Activated naive CD4-positive, alpha-beta T cell treated with anti-CD3 and anti-CD28 coated beads, Interleukin-2, amount 10 ng/mL, durations not matched to agents 7 days and 5 days (primary cell): Measurements from ENCODE around the gene KRTAP5-3.

Experiments
- CTCF ChIA-PET: fragments of 350-600 bp; sonication (Branson Sonifier 250); formaldehyde crosslinking; loops from one replicate; lab custom pipeline; 2021; ENCODE audit warnings: antibody characterized with exemption; lab: Charles Lee
- DNase-seq: peaks from one replicate; pipeline ENCODE4 v3.0.0-alpha.2; 2020
- H3K27ac Mint-ChIP-seq: one replicate; pipeline ENCODE4 v1.8.0; 2021; ENCODE audit warnings: mild to moderate bottlenecking, moderate library complexity, mixed read lengths
- H3K27me3 Mint-ChIP-seq: one replicate; pipeline ENCODE4 v1.8.0; 2021; ENCODE audit warnings: mild to moderate bottlenecking, mixed read lengths
- H3K36me3 Mint-ChIP-seq: one replicate; pipeline ENCODE4 v1.8.0; 2021; ENCODE audit warnings: mixed read lengths
- H3K4me1 Mint-ChIP-seq: one replicate; pipeline ENCODE4 v1.8.0; 2021; ENCODE audit warnings: mixed read lengths
- H3K4me3 Mint-ChIP-seq: one replicate; pipeline ENCODE4 v1.8.0; 2021; ENCODE audit warnings: mild to moderate bottlenecking, moderate library complexity, mixed read lengths
- H3K9me3 Mint-ChIP-seq: one replicate; pipeline ENCODE4 v1.8.0; 2021; ENCODE audit warnings: mixed read lengths

Gene KRTAP5-3

GRCh38 chr11:1639102-1639620 lies 30.9 kb upstream of the KRTAP5-3 start:
- peaks cover 2% of the 10 kb centered on the region for H3K4me1 Mint-ChIP-seq
- no peak for DNase-seq
- no peak overlapping the region for H3K27ac Mint-ChIP-seq
- CTCF ChIA-PET: interaction anchor here (0.9 to 3.3 kb wide), 8 partner anchors 8 to 283 kb away, joined by 3 to 15 read pairs (median 5); no protein-coding TSS in a partner anchor
- no peaks in the 10 kb centered on the region for H3K36me3 Mint-ChIP-seq
- H3K4me3 Mint-ChIP-seq: no peak overlapping the region
- no peaks in the 10 kb centered on the region for H3K9me3 Mint-ChIP-seq
- peaks cover 19% of the 10 kb centered on the region for H3K27me3 Mint-ChIP-seq

- Mint-ChIP-seq H3K4me3 (no peak overlapping the region), H3K27ac (no peak overlapping the region), H3K9me3 (no peaks in the 10 kb centered on the region), H3K4me1 (peaks cover 2% of the 10 kb centered on the region), H3K36me3 (no peaks in the 10 kb centered on the region), H3K27me3 (peaks cover 25% of the 10 kb centered on the region)
- no peak for DNase-seq
- CTCF ChIA-PET: interaction anchor here (1.2 to 3.3 kb wide), 4 partner anchors 10 to 193 kb away, joined by 3 to 11 read pairs (median 4); no protein-coding TSS in a partner anchor
Measured at GRCh38 chr11:1638344-1638743, 30.1 kb upstream of the KRTAP5-3 start.

- Mint-ChIP-seq H3K4me1 (peaks cover 2% of the 10 kb centered on the region), H3K4me3 (no peak overlapping the region), H3K27me3 (peaks cover 26% of the 10 kb centered on the region), H3K9me3 (no peaks in the 10 kb centered on the region), H3K27ac (no peak overlapping the region), H3K36me3 (no peaks in the 10 kb centered on the region)
- no peak for DNase-seq
- CTCF ChIA-PET: interaction anchor here (1.2 to 3.3 kb wide), 3 partner anchors 8 to 10 kb away, joined by 3 to 11 read pairs (median 3); no protein-coding TSS in a partner anchor
Measured at GRCh38 chr11:1637628-1638027, 29.4 kb upstream of the KRTAP5-3 start.

GRCh38 chr11:1636291-1636950 lies 28.2 kb upstream of the KRTAP5-3 start:
- peaks cover 34% of the 10 kb centered on the region for H3K27me3 Mint-ChIP-seq
- H3K36me3 Mint-ChIP-seq: no peaks in the 10 kb centered on the region
- peaks cover 2% of the 10 kb centered on the region for H3K4me1 Mint-ChIP-seq
- no peak for DNase-seq
- no peaks in the 10 kb centered on the region for H3K9me3 Mint-ChIP-seq
- CTCF ChIA-PET: no interaction called here
- no peak overlapping the region for H3K4me3 Mint-ChIP-seq
- no peak overlapping the region for H3K27ac Mint-ChIP-seq

GRCh38 chr11:1633864-1634263 lies 25.6 kb upstream of the KRTAP5-3 start:
- CTCF ChIA-PET: interaction anchor here (0.6 to 1.5 kb wide), 2 partner anchors 19 to 59 kb away, joined by 3 to 5 read pairs; no protein-coding TSS in a partner anchor
- H3K4me3 Mint-ChIP-seq: no peak overlapping the region
- H3K36me3 Mint-ChIP-seq: no peaks in the 10 kb centered on the region
- H3K27me3 Mint-ChIP-seq: peaks cover 46% of the 10 kb centered on the region
- H3K9me3 Mint-ChIP-seq: no peaks in the 10 kb centered on the region
- DNase-seq: no peak
- H3K27ac Mint-ChIP-seq: no peak overlapping the region
- peaks cover under 1% of the 10 kb centered on the region for H3K4me1 Mint-ChIP-seq

- CTCF ChIA-PET: interaction anchor here (1.3 to 2.0 kb wide), 3 partner anchors 14 to 85 kb away, joined by 3 to 6 read pairs (median 5); no protein-coding TSS in a partner anchor
- Mint-ChIP-seq H3K4me3 (no peak overlapping the region), H3K27ac (no peak overlapping the region), H3K4me1 (no peaks in the 10 kb centered on the region), H3K36me3 (no peaks in the 10 kb centered on the region), H3K9me3 (no peaks in the 10 kb centered on the region), H3K27me3 (peaks cover 57% of the 10 kb centered on the region)
- DNase-seq: no peak
Measured at GRCh38 chr11:1632053-1632714, 23.9 kb upstream of the KRTAP5-3 start.

- Mint-ChIP-seq H3K27ac (no peak overlapping the region), H3K4me1 (no peaks in the 10 kb centered on the region), H3K4me3 (no peak overlapping the region), H3K27me3 (peaks cover 66% of the 10 kb centered on the region), H3K36me3 (no peaks in the 10 kb centered on the region), H3K9me3 (no peaks in the 10 kb centered on the region)
- DNase-seq: no peak
- CTCF ChIA-PET: interaction anchor here (1.0 to 2.0 kb wide), 8 partner anchors 9 to 405 kb away, joined by 3 to 6 read pairs (median 4); no protein-coding TSS in a partner anchor
Measured at GRCh38 chr11:1631066-1631568, 22.9 kb upstream of the KRTAP5-3 start.

GRCh38 chr11:1630271-1630670 lies 22.0 kb upstream of the KRTAP5-3 start:
- DNase-seq: no peak
- Mint-ChIP-seq H3K4me3 (no peak overlapping the region), H3K36me3 (no peaks in the 10 kb centered on the region), H3K9me3 (no peaks in the 10 kb centered on the region), H3K27ac (no peak overlapping the region), H3K27me3 (peaks cover 73% of the 10 kb centered on the region), H3K4me1 (no peaks in the 10 kb centered on the region)
- CTCF ChIA-PET: interaction anchor here (1.3 to 1.4 kb wide), 4 partner anchors 9 to 56 kb away, joined by 3 to 5 read pairs (median 4); no protein-coding TSS in a partner anchor

GRCh38 chr11:1629326-1630185 lies 21.3 kb upstream of the KRTAP5-3 start, which contains the start of gene KRTAP5-5:
Gene KRTAP5-5, plus strand, starts transcription at chr11:1629775. Its CDS starts 66 bp downstream, at chr11:1629841.
- no peak for DNase-seq
- Mint-ChIP-seq H3K27ac (no peak within 1 kb of the TSS), H3K9me3 (no peaks in the 10 kb centered on the region), H3K4me1 (no peaks in the 10 kb centered on the region), H3K36me3 (no peaks in the 10 kb centered on the region), H3K27me3 (peaks cover 72% of the 10 kb centered on the region), H3K4me3 (no peak within 1 kb of the TSS)
- CTCF ChIA-PET: interaction anchor here (1.3 to 2.6 kb wide), 3 partner anchors 9 to 83 kb away, joined by 4 to 11 read pairs (median 5); no protein-coding TSS in a partner anchor

GRCh38 chr11:1628506-1629325 lies 20.5 kb upstream of the KRTAP5-3 start:
- peak; percentile 69 for DNase-seq
- peaks cover 69% of the 10 kb centered on the region for H3K27me3 Mint-ChIP-seq
- no peak overlapping the region for H3K4me3 Mint-ChIP-seq

GRCh38 chr11:1625541-1625940 lies 17.3 kb upstream of the KRTAP5-3 start:
- no peaks in the 10 kb centered on the region for H3K4me1 Mint-ChIP-seq
- DNase-seq: no peak
- no peak overlapping the region for H3K27ac Mint-ChIP-seq
- CTCF ChIA-PET: no interaction called here
- H3K36me3 Mint-ChIP-seq: no peaks in the 10 kb centered on the region
- no peaks in the 10 kb centered on the region for H3K9me3 Mint-ChIP-seq
- peaks cover 55% of the 10 kb centered on the region for H3K27me3 Mint-ChIP-seq
- no peak overlapping the region for H3K4me3 Mint-ChIP-seq

More at GRCh38 chr11:1628506-1629325, 20.5 kb upstream of the KRTAP5-3 start:
- CTCF ChIA-PET: interaction anchor here (0.8 to 2.6 kb wide), 3 partner anchors 10 to 82 kb away, joined by 3 to 11 read pairs (median 5); no protein-coding TSS in a partner anchor
- Mint-ChIP-seq H3K36me3 (no peaks in the 10 kb centered on the region), H3K4me1 (no peaks in the 10 kb centered on the region), H3K9me3 (no peaks in the 10 kb centered on the region), H3K27ac (no peak overlapping the region)

- no peak for DNase-seq
- Mint-ChIP-seq H3K9me3 (no peaks in the 10 kb centered on the region), H3K36me3 (no peaks in the 10 kb centered on the region), H3K27me3 (peaks cover 46% of the 10 kb centered on the region), H3K4me3 (no peak overlapping the region), H3K27ac (no peak overlapping the region), H3K4me1 (no peaks in the 10 kb centered on the region)
- CTCF ChIA-PET: interaction anchor here (1.0 to 1.5 kb wide), 2 partner anchors 15 to 28 kb away, joined by 3 read pairs; no protein-coding TSS in a partner anchor
Measured at GRCh38 chr11:1624621-1625020, 16.4 kb upstream of the KRTAP5-3 start.
